HG03025 (cell line): Measurements from ENCODE around the gene TRIM15.
"Not testable (repeated sequence)": the region's sequence is repeated elsewhere in the genome, so short reads cannot be mapped to it uniquely, and the experiment has no call there.

ENCODE experiments used
- ATAC-seq: cut with Tn5 transposase; IDR thresholded peaks from one replicate; pipeline ENCODE4 v1.9.1; 2021; ENCODE audit warnings: mild to moderate bottlenecking, moderate library complexity; ENCODE audit not compliant: unreplicated experiment, low FRiP score

Gene TRIM15

DNA sequence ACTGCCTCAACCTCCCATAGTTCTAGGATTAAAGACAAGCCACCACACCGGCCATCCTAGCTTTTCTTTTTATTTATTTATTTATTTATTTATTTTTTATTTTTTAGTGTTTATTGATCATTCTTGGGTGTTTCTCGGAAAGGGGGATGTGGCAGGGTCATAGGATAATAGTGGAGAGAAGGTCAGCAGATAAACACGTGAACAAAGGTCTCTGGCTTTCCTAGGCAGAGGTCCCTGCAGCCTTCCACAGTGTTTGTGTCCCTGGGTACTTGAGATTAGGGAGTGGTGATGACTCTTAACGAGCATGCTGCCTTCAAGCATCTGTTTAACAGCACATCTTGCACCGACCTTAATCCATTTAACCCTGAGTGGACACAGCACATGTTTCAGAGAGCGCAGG is 58.0 kb downstream of the TRIM15 start:
- ATAC-seq, result not testable (repeated sequence)

DNA sequence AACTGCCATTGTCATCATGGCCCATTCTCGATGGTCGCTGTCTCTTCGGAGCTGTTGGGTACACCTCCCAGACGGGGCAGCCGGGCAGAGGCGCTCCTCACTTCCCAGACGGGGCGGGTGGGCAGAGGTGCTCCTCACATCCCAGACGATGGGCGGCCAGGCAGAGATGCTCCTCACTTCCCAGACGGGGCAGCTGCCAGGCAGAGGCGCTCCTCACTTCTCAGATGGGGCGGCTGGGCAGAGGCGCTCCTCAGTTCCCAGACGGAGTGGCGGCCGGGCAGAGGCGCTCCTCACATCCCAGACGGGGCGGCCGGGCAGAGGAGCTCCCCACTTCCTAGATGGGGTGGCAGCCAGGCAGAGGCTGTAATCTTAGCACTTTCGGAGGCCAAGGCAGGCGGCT is 58.6 kb downstream of the TRIM15 start:
- ATAC-seq, result not testable (repeated sequence)
